GM12878 (cell line): ENCODE measurements around the gene ARHGAP15.

Experiments used
- TAF1 ChIP-seq: IDR thresholded peaks from 2 replicates; pipeline ENCODE4 v1.6.1; 2011; ENCODE audit warnings: mild to moderate bottlenecking, low read depth, low read length, borderline replicate concordance
- TF ChIP-seq, protein P1 (sequence below): IDR thresholded peaks from 2 replicates; pipeline ENCODE4 v1.6.1; 2011; ENCODE audit warnings: low read depth, mild to moderate bottlenecking, low read length, moderate library complexity, borderline replicate concordance; ENCODE audit errors: extremely low read depth

DNA sequence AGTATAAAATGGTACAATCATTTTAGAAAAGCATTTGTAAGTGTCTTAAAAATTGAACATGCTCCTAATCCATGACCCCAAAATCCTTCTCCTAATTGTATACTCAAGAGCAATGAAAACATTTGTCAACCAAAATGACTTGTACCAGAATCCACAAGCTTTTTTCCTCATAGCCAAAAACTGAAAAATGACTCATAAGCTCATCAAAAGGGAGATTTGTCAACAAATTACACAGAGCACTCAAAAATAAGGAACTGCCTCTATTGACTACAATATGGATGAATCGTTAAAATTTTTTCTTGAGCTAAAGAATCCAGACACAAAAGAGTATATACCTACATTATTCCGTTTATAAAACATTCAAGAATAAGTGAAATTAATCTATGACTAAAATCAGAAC is 544.8 kb downstream of the ARHGAP15 start:
- TF ChIP-seq, protein P1, sequence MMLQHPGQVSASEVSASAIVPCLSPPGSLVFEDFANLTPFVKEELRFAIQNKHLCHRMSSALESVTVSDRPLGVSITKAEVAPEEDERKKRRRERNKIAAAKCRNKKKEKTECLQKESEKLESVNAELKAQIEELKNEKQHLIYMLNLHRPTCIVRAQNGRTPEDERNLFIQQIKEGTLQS: no peak
- TF ChIP-seq TAF1: no peak
